Cerebellar cortex (tissue), 1 donor: Measurements from ENCODE around the gene B4GAT1.

ENCODE experiments used
- DNase-seq: peaks from one replicate; pipeline ENCODE4 v3.0.0-alpha.2; 2015; ENCODE audit warnings: low spot score

The B4GAT1 gene

GRCh38 chr11:66336234-66337102 lies 11.0 kb downstream of the B4GAT1 start, which contains the start of gene RIN1:
TSS of gene RIN1 (minus strand) at chr11:66336434. CDS start at chr11:66336402, 32 bp downstream.
- peak; percentile 93 for DNase-seq

GRCh38 chr11:66335531-66336233 lies 11.7 kb downstream of the B4GAT1 start:
- peak; percentile 50 for DNase-seq

- no peak for DNase-seq
These were observed 12.6 kb downstream of the B4GAT1 start for GRCh38 chr11:66334605-66335442.

- DNase-seq, result peak; percentile 44
These were observed 13.4 kb downstream of the B4GAT1 start for GRCh38 chr11:66333896-66334604.

GRCh38 chr11:66333220-66333877 lies 14.1 kb downstream of the B4GAT1 start:
- DNase-seq, result no peak

- DNase-seq, result no peak
These were observed 14.8 kb downstream of the B4GAT1 start for GRCh38 chr11:66332371-66333219.

GRCh38 chr11:66331542-66332370 lies 15.7 kb downstream of the B4GAT1 start:
- DNase-seq, result no peak

GRCh38 chr11:66330931-66331330 lies 16.5 kb downstream of the B4GAT1 start:
- DNase-seq, result no peak

- no peak for DNase-seq
These were observed 18.2 kb downstream of the B4GAT1 start for GRCh38 chr11:66329165-66329673.

- DNase-seq, result peak; percentile 80
These were observed 18.9 kb downstream of the B4GAT1 start for GRCh38 chr11:66328302-66329144.

GRCh38 chr11:66328031-66328301 lies 19.5 kb downstream of the B4GAT1 start:
- no peak for DNase-seq

GRCh38 chr11:66327171-66328030 lies 20.0 kb downstream of the B4GAT1 start:
- no peak for DNase-seq

GRCh38 chr11:66326261-66327111 lies 20.9 kb downstream of the B4GAT1 start:
- DNase-seq, result no peak

- no peak for DNase-seq
These were observed 22.2 kb downstream of the B4GAT1 start for GRCh38 chr11:66325263-66325671.

- no peak for DNase-seq
These were observed 22.8 kb downstream of the B4GAT1 start for GRCh38 chr11:66324664-66325063.

GRCh38 chr11:66323684-66324083 lies 23.7 kb downstream of the B4GAT1 start:
- DNase-seq, result no peak
